Transverse colon (tissue), 4 donors: ENCODE results near the gene ANKRD23. TPM values are rescaled to one million over a fixed set of nuclear protein-coding genes. Genes with fewer than 3 reads are reported as not detected.
A peak's percentile ranks its signal among the peaks of the same experiment; 100 is the strongest.

ENCODE experiments used
- DNase-seq: peaks from one replicate; pipeline ENCODE4 v3.0.0-alpha.2; 2019
- H3K27ac ChIP-seq, 4 donors: fragments of 200-600 bp; sonication (generic); 2 replicates each; pipeline ENCODE4 v1.5.1; 2016 to 2018; ENCODE audit warnings: inconsistent platforms in 4 of 4
- H3K27me3 ChIP-seq: fragments of 200-600 bp; sonication (generic); 2 replicates; pipeline ENCODE4 v1.5.1; 2017; ENCODE audit warnings: inconsistent platforms
- H3K36me3 ChIP-seq, 4 donors: fragments of 200-600 bp; sonication (generic); 2 replicates each; pipeline ENCODE4 v1.5.1; 2017 to 2019; ENCODE audit warnings: inconsistent platforms in 4 of 4
- H3K4me1 ChIP-seq, 4 donors: fragments of 200-600 bp; sonication (generic); 2 replicates each; pipeline ENCODE4 v1.5.1; 2017 to 2020; ENCODE audit warnings: inconsistent platforms in 4 of 4
- H3K4me3 ChIP-seq, 4 donors: fragments of 200-600 bp; sonication (generic); 1 replicate in 1 of 4; 2 replicates in 3 of 4; pipeline versions ENCODE4 v1.5.1 to v1.6.1; 2017 to 2019; ENCODE audit warnings: inconsistent platforms in 4 of 4
- H3K9me3 ChIP-seq, 2 donors: fragments of 200-600 bp; sonication (generic); 2 replicates each; pipeline ENCODE4 v1.5.1; 2017 to 2019; ENCODE audit warnings: inconsistent platforms in 2 of 2
- CTCF ChIP-seq, 5 experiments: fragments of 200-600 bp in 3 of 5; fragments of 450-650 bp in 2 of 5; sonication (generic) in 3 of 5; IDR thresholded peaks; 1 replicate in 2 of 5; 2 replicates in 3 of 5; pipeline ENCODE4 v1.5.1; 2016 to 2017; ENCODE audit warnings: antibody characterized with exemption in 5 of 5, inconsistent platforms in 3 of 5, mild to moderate bottlenecking in 2 of 5, moderate library complexity in 1 of 5
- EP300 ChIP-seq: sonication (generic); formaldehyde crosslinking; IDR thresholded peaks from one replicate; pipeline ENCODE4 v1.6.1; 2017; ENCODE audit warnings: antibody characterized with exemption, low read depth
- POLR2A ChIP-seq: fragments of 450-650 bp; IDR thresholded peaks from one replicate; pipeline ENCODE4 v1.6.1; 2016; ENCODE audit warnings: antibody characterized with exemption, mild to moderate bottlenecking, moderate library complexity
- POLR2AphosphoS5 ChIP-seq, 3 donors: sonication (generic); formaldehyde crosslinking; IDR thresholded peaks; one replicate each; pipeline ENCODE4 v1.6.1; 2016; ENCODE audit warnings: antibody characterized with exemption in 3 of 3
- WGBS, 2 donors: methylation state at CpG; one replicate each; pipeline ENCODE4 v1.1.5; 2018; ENCODE audit warnings: low coverage in 1 of 2; 5-methylcytosine and 5-hydroxymethylcytosine counted together
- in situ Hi-C, 4 donors: fragments of 200-750 bp; cut with MboI; loops; one replicate each; pipeline versions ENCODE4 v1.15.0 to v1.15.1; 2017; ENCODE audit warnings: low sequenced_read_pairs in 3 of 4, low pct_ligation_motif_present in 1 of 4, low pct_unique_long_range_greater_than_20kb in 1 of 4
- intact Hi-C: fragments of 100-400 bp; cut with DNase I; formaldehyde crosslinking; loops from one replicate; pipeline ENCODE4 v1.15.1; 2023; ENCODE audit warnings: low total_unique reads
- total RNA-seq, 4 donors: library from RNA; depleted of rRNA; stranded (reverse); fragments of >200 nt; gene quantifications; one replicate each; pipeline ENCODE4 v1.1.0, GENCODE V29; 2016

The ANKRD23 gene
- total RNA-seq, 4 donors from 2014 or later = 4.1 to 22.7 (median 7.0) TPM

GRCh38 chr2:96800061-96801004 is 43.5 kb downstream of the ANKRD23 start:
- Histone ChIP-seq H3K36me3 (peaks cover 0 to 21% (median 12%) of the 10 kb centered on the region in 4 donors), H3K27ac (peak overlapping the region; percentile 10 to 41 (median 20)), H3K4me3 (no peak overlapping the region), H3K4me1 (peaks cover 0 to 9% (median 5%) of the 10 kb centered on the region in 4 donors), H3K9me3 (no peaks in the 10 kb centered on the region), H3K27me3 (no peaks in the 10 kb centered on the region)
- DNase-seq = no peak
- WGBS, 2 donors = 85 to 90% methylated on average over 2 to 26 of the region's 27 CpGs
- in situ Hi-C loops (no loop called here), intact Hi-C loops (loop anchor here (5.0 kb wide), 1 partner anchor 188 kb away; no protein-coding TSS in a partner anchor)
- TF ChIP-seq POLR2A (no peak), POLR2AphosphoS5 (IDR thresholded peaks at IDR 0.05) (no peak), CTCF (IDR thresholded peaks at IDR 0.05) (no peak), EP300 (no peak)

- WGBS, 2 donors = 95% methylated on average over 8 of the region's 8 CpGs; no CpG with 5 or more reads in 1 of the 2 donors
- peaks cover 0 to 21% (median 12%) of the 10 kb centered on the region in 4 donors for H3K36me3 ChIP-seq
- no peak for TF ChIP-seq EP300
- no peak for TF ChIP-seq CTCF (IDR thresholded peaks at IDR 0.05)
- TF ChIP-seq POLR2AphosphoS5 (IDR thresholded peaks at IDR 0.05) = no peak
- no peak for TF ChIP-seq POLR2A
- intact Hi-C loops (no loop called here), in situ Hi-C loops (no loop called here)
- no peak overlapping the region for H3K4me3 ChIP-seq
- H3K9me3 ChIP-seq = no peaks in the 10 kb centered on the region
- no peak overlapping the region for H3K27ac ChIP-seq
- no peaks in the 10 kb centered on the region for H3K27me3 ChIP-seq
- H3K4me1 ChIP-seq = peaks cover 0 to 9% (median 5%) of the 10 kb centered on the region in 4 donors
- no peak for DNase-seq
These were observed 44.2 kb downstream of the ANKRD23 start for GRCh38 chr2:96799623-96799935.

- Histone ChIP-seq H3K36me3 (peaks cover 0 to 21% (median 12%) of the 10 kb centered on the region in 4 donors), H3K4me1 (peaks cover 0 to 9% (median 5%) of the 10 kb centered on the region in 4 donors), H3K4me3 (no peak overlapping the region), H3K9me3 (no peaks in the 10 kb centered on the region), H3K27ac (no peak overlapping the region), H3K27me3 (no peaks in the 10 kb centered on the region)
- in situ Hi-C loops (no loop called here), intact Hi-C loops (no loop called here)
- 87 to 91% methylated on average over 4 to 23 of the region's 23 CpGs for WGBS, 2 donors
- no peak for DNase-seq
- TF ChIP-seq POLR2AphosphoS5 (IDR thresholded peaks at IDR 0.05) = no peak
- no peak for TF ChIP-seq POLR2A
- no peak for TF ChIP-seq EP300
- no peak for TF ChIP-seq CTCF (IDR thresholded peaks at IDR 0.05)
These were observed 44.8 kb downstream of the ANKRD23 start for GRCh38 chr2:96798733-96799622.
